ENCODE measurements around the gene ZNHIT6. TPM values are rescaled to one million over a fixed set of nuclear protein-coding genes. Genes with fewer than 3 reads are reported as not detected.
A peak's percentile ranks its signal among the peaks of the same experiment; 100 is the strongest.

The ZNHIT6 gene
- polyA plus RNA-seq, 4 donors: 2.5 to 25.3 (median 6.5) TPM

GRCh38 chr1:85683292-85684025, 24.8 kb downstream of the ZNHIT6 start:
- Histone ChIP-seq H3K9me3 (ENCODE audit: control insufficient read depth in 2 of 2, insufficient read depth in 1 of 2, low read depth in 1 of 2, low read length in 1 of 2) (no peaks in the 10 kb centered on the region), H3K4me3 (ENCODE audit: low read depth in 1 of 3, low read length in 3 of 3) (no peak overlapping the region), H3K4me1 (ENCODE audit: control insufficient read depth in 3 of 3, insufficient read depth in 2 of 3, low read depth in 1 of 3, low read length in 2 of 3) (no peaks in the 10 kb centered on the region), H3K27me3 (ENCODE audit: control insufficient read depth in 3 of 3, insufficient read depth in 3 of 3, low read length in 3 of 3) (no peaks in the 10 kb centered on the region), H3K27ac (ENCODE audit: low read depth in 1 of 3, low read length in 2 of 3) (no peak overlapping the region), H3K36me3 (ENCODE audit: control insufficient read depth in 3 of 3, insufficient read depth in 2 of 3, low read depth in 1 of 3, low read length in 3 of 3) (peaks cover 0 to 14% (median 0%) of the 10 kb centered on the region in 3 donors)
- WGBS, 3 donors: 89 to 94% (median 93%) methylated on average over 9 of the region's 9 CpGs
- FAIRE-seq (no peak), DNase-seq (no peak)

GRCh38 chr1:85681087-85681486, 27.1 kb downstream of the ZNHIT6 start:
- 19 to 45% (median 33%) methylated on average over 2 of the region's 2 CpGs for WGBS, 3 donors

GRCh38 chr1:85678193-85678592, 30.0 kb downstream of the ZNHIT6 start:
- WGBS, 3 donors: 67 to 97% (median 79%) methylated on average over 1 of the region's 1 CpG
- H3K4me3 ChIP-seq (ENCODE audit: low read depth in 1 of 3, low read length in 3 of 3): no peak overlapping the region
- H3K27ac ChIP-seq (ENCODE audit: low read depth in 1 of 3, low read length in 2 of 3): no peak overlapping the region
- FAIRE-seq (no peak), DNase-seq (no peak)
- no peaks in the 10 kb centered on the region for H3K27me3 ChIP-seq (ENCODE audit: control insufficient read depth in 3 of 3, insufficient read depth in 3 of 3, low read length in 3 of 3)
- H3K36me3 ChIP-seq (ENCODE audit: control insufficient read depth in 3 of 3, insufficient read depth in 2 of 3, low read depth in 1 of 3, low read length in 3 of 3): peaks cover 0 to 7% (median 4%) of the 10 kb centered on the region in 3 donors
- H3K9me3 ChIP-seq (ENCODE audit: control insufficient read depth in 2 of 2, insufficient read depth in 1 of 2, low read depth in 1 of 2, low read length in 1 of 2): no peaks in the 10 kb centered on the region
- H3K4me1 ChIP-seq (ENCODE audit: control insufficient read depth in 3 of 3, insufficient read depth in 2 of 3, low read depth in 1 of 3, low read length in 2 of 3): no peaks in the 10 kb centered on the region

More at GRCh38 chr1:85681087-85681486, 27.1 kb downstream of the ZNHIT6 start:
- Histone ChIP-seq H3K4me3 (ENCODE audit: low read depth in 1 of 3, low read length in 3 of 3) (no peak overlapping the region), H3K36me3 (ENCODE audit: control insufficient read depth in 3 of 3, insufficient read depth in 2 of 3, low read depth in 1 of 3, low read length in 3 of 3) (peaks cover 0 to 11% (median 2%) of the 10 kb centered on the region in 3 donors), H3K4me1 (ENCODE audit: control insufficient read depth in 3 of 3, insufficient read depth in 2 of 3, low read depth in 1 of 3, low read length in 2 of 3) (no peaks in the 10 kb centered on the region), H3K27ac (ENCODE audit: low read depth in 1 of 3, low read length in 2 of 3) (peak overlapping the region in 1 of 3 donors; percentile 44), H3K9me3 (ENCODE audit: control insufficient read depth in 2 of 2, insufficient read depth in 1 of 2, low read depth in 1 of 2, low read length in 1 of 2) (no peaks in the 10 kb centered on the region), H3K27me3 (ENCODE audit: control insufficient read depth in 3 of 3, insufficient read depth in 3 of 3, low read length in 3 of 3) (no peaks in the 10 kb centered on the region)
- no peak for FAIRE-seq
- peak; percentile 17 to 75 for DNase-seq

- no peak overlapping the region for H3K4me3 ChIP-seq (ENCODE audit: low read depth in 1 of 3, low read length in 3 of 3)
- 92 to 97% (median 96%) methylated on average over 3 of the region's 3 CpGs for WGBS, 3 donors
- no peaks in the 10 kb centered on the region for H3K9me3 ChIP-seq (ENCODE audit: control insufficient read depth in 2 of 2, insufficient read depth in 1 of 2, low read depth in 1 of 2, low read length in 1 of 2)
- no peak for FAIRE-seq
- H3K27ac ChIP-seq (ENCODE audit: low read depth in 1 of 3, low read length in 2 of 3): no peak overlapping the region
- peaks cover 0 to 3% (median 0%) of the 10 kb centered on the region in 3 donors for H3K4me1 ChIP-seq (ENCODE audit: control insufficient read depth in 3 of 3, insufficient read depth in 2 of 3, low read depth in 1 of 3, low read length in 2 of 3)
- H3K27me3 ChIP-seq (ENCODE audit: control insufficient read depth in 3 of 3, insufficient read depth in 3 of 3, low read length in 3 of 3): no peaks in the 10 kb centered on the region
- no peak for DNase-seq
- H3K36me3 ChIP-seq (ENCODE audit: control insufficient read depth in 3 of 3, insufficient read depth in 2 of 3, low read depth in 1 of 3, low read length in 3 of 3): peaks cover 0 to 7% (median 4%) of the 10 kb centered on the region in 3 donors
These were observed 30.6 kb downstream of the ZNHIT6 start for GRCh38 chr1:85677656-85678055.

GRCh38 chr1:85672031-85672660, 36.1 kb downstream of the ZNHIT6 start:
- H3K36me3 ChIP-seq (ENCODE audit: control insufficient read depth in 3 of 3, insufficient read depth in 2 of 3, low read depth in 1 of 3, low read length in 3 of 3): peaks cover 0 to 5% (median 2%) of the 10 kb centered on the region in 3 donors
- FAIRE-seq: no peak
- WGBS, 3 donors: 14 to 70% (median 39%) methylated on average over 1 of the region's 1 CpG
- no peak overlapping the region for H3K4me3 ChIP-seq (ENCODE audit: low read depth in 1 of 3, low read length in 3 of 3)
- peak overlapping the region in 1 of 3 donors; percentile 73 for H3K27ac ChIP-seq (ENCODE audit: low read depth in 1 of 3, low read length in 2 of 3)
- DNase-seq: peak; percentile 54 to 72
- peaks cover 0 to 6% (median 0%) of the 10 kb centered on the region in 3 donors for H3K4me1 ChIP-seq (ENCODE audit: control insufficient read depth in 3 of 3, insufficient read depth in 2 of 3, low read depth in 1 of 3, low read length in 2 of 3)
- H3K27me3 ChIP-seq (ENCODE audit: control insufficient read depth in 3 of 3, insufficient read depth in 3 of 3, low read length in 3 of 3): no peaks in the 10 kb centered on the region
- H3K9me3 ChIP-seq (ENCODE audit: control insufficient read depth in 2 of 2, insufficient read depth in 1 of 2, low read depth in 1 of 2, low read length in 1 of 2): no peaks in the 10 kb centered on the region

- Histone ChIP-seq H3K27me3 (ENCODE audit: control insufficient read depth in 3 of 3, insufficient read depth in 3 of 3, low read length in 3 of 3) (no peaks in the 10 kb centered on the region), H3K9me3 (ENCODE audit: control insufficient read depth in 2 of 2, insufficient read depth in 1 of 2, low read depth in 1 of 2, low read length in 1 of 2) (no peaks in the 10 kb centered on the region), H3K4me3 (ENCODE audit: low read depth in 1 of 3, low read length in 3 of 3) (no peak overlapping the region), H3K4me1 (ENCODE audit: control insufficient read depth in 3 of 3, insufficient read depth in 2 of 3, low read depth in 1 of 3, low read length in 2 of 3) (no peaks in the 10 kb centered on the region), H3K27ac (ENCODE audit: low read depth in 1 of 3, low read length in 2 of 3) (no peak overlapping the region), H3K36me3 (ENCODE audit: control insufficient read depth in 3 of 3, insufficient read depth in 2 of 3, low read depth in 1 of 3, low read length in 3 of 3) (peaks cover 0 to 3% (median 0%) of the 10 kb centered on the region in 3 donors)
- FAIRE-seq (no peak), DNase-seq (no peak)
- 97 to 100% (median 97%) methylated on average over 1 of the region's 1 CpG for WGBS, 3 donors
These were observed 42.3 kb downstream of the ZNHIT6 start for GRCh38 chr1:85665932-85666331.

- no peaks in the 10 kb centered on the region for H3K9me3 ChIP-seq (ENCODE audit: control insufficient read depth in 2 of 2, insufficient read depth in 1 of 2, low read depth in 1 of 2, low read length in 1 of 2)
- no peaks in the 10 kb centered on the region for H3K27me3 ChIP-seq (ENCODE audit: control insufficient read depth in 3 of 3, insufficient read depth in 3 of 3, low read length in 3 of 3)
- FAIRE-seq (no peak), DNase-seq (peak in 1 of 2 donors; percentile 5)
- 74 to 87% (median 86%) methylated on average over 2 of the region's 2 CpGs for WGBS, 3 donors
- no peak overlapping the region for H3K4me3 ChIP-seq (ENCODE audit: low read depth in 1 of 3, low read length in 3 of 3)
- H3K27ac ChIP-seq (ENCODE audit: low read depth in 1 of 3, low read length in 2 of 3): no peak overlapping the region
- peaks cover 0 to 3% (median 0%) of the 10 kb centered on the region in 3 donors for H3K36me3 ChIP-seq (ENCODE audit: control insufficient read depth in 3 of 3, insufficient read depth in 2 of 3, low read depth in 1 of 3, low read length in 3 of 3)
- H3K4me1 ChIP-seq (ENCODE audit: control insufficient read depth in 3 of 3, insufficient read depth in 2 of 3, low read depth in 1 of 3, low read length in 2 of 3): no peaks in the 10 kb centered on the region
These were observed 44.9 kb downstream of the ZNHIT6 start for GRCh38 chr1:85663382-85663781.

- FAIRE-seq: no peak
- 3 to 17% (median 6%) methylated on average over 2 of the region's 2 CpGs for WGBS, 3 donors
- DNase-seq: no peak
- no peaks in the 10 kb centered on the region for H3K27me3 ChIP-seq (ENCODE audit: control insufficient read depth in 3 of 3, insufficient read depth in 3 of 3, low read length in 3 of 3)
- H3K27ac ChIP-seq (ENCODE audit: low read depth in 1 of 3, low read length in 2 of 3): no peak overlapping the region
- no peaks in the 10 kb centered on the region for H3K36me3 ChIP-seq (ENCODE audit: control insufficient read depth in 3 of 3, insufficient read depth in 2 of 3, low read depth in 1 of 3, low read length in 3 of 3)
- no peaks in the 10 kb centered on the region for H3K4me1 ChIP-seq (ENCODE audit: control insufficient read depth in 3 of 3, insufficient read depth in 2 of 3, low read depth in 1 of 3, low read length in 2 of 3)
- H3K4me3 ChIP-seq (ENCODE audit: low read depth in 1 of 3, low read length in 3 of 3): no peak overlapping the region
- no peaks in the 10 kb centered on the region for H3K9me3 ChIP-seq (ENCODE audit: control insufficient read depth in 2 of 2, insufficient read depth in 1 of 2, low read depth in 1 of 2, low read length in 1 of 2)
These were observed 46.5 kb downstream of the ZNHIT6 start for GRCh38 chr1:85661767-85662166.
